NCI-H460 (cell line): ENCODE data around the gene CDH9. TPM values are rescaled to one million over a fixed set of nuclear protein-coding genes. Genes with fewer than 3 reads are reported as not detected.

Experiments
- DNase-seq: peaks from one replicate; pipeline ENCODE4 v3.0.0-alpha.2; 2016; ENCODE audit warnings: low read depth; ENCODE audit errors: extremely low read depth
- polyA plus RNA-seq: library from polyadenylated mRNA; depleted of rRNA; stranded (reverse); fragments of >200 nt; gene quantifications from 2 replicates; pipeline ENCODE4 v1.2.3, GENCODE V29; 2014; cell fraction: nucleus; rRNA removed
- total RNA-seq: library from RNA; depleted of rRNA; stranded (reverse); fragments of >200 nt; shearing (Covaris generic); gene quantifications from 2 replicates; pipeline ENCODE4 v1.2.3, GENCODE V29; 2014; rRNA removed

The CDH9 gene, protein sequence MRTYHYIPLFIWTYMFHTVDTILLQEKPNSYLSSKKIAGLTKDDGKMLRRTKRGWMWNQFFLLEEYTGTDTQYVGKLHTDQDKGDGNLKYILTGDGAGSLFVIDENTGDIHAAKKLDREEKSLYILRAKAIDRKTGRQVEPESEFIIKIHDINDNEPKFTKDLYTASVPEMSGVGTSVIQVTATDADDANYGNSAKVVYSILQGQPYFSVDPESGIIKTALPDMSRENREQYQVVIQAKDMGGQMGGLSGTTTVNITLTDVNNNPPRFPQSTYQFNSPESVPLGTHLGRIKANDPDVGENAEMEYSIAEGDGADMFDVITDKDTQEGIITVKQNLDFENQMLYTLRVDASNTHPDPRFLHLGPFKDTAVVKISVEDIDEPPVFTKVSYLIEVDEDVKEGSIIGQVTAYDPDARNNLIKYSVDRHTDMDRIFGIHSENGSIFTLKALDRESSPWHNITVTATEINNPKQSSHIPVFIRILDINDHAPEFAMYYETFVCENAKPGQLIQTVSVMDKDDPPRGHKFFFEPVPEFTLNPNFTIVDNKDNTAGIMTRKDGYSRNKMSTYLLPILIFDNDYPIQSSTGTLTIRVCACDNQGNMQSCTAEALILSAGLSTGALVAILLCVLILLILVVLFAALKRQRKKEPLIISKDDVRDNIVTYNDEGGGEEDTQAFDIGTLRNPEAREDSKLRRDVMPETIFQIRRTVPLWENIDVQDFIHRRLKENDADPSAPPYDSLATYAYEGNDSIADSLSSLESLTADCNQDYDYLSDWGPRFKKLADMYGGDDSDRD
- not detected in 2 replicates for total RNA-seq
- polyA plus RNA-seq, result not detected in 2 replicates

DNA sequence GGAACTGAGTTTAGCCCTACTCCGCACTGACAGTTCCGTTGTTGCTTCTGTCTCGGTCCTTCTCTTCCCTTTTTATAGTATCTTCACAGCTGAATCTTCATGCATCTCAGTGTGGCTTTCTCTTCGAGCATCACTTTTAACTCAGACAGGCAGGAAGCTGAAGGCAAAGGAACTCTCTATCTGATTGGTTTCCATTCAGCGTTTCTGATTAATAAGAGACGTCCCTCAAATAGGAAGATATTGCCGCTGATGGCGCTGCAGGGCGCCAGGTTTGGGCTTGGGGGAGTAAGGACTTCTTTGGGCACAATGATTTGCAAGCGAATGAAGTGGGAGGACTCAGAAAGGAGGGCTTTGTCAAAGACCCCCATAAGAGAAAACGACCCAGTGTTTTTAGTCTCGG is at the start of gene CDH9:
TSS of gene CDH9 (minus strand) at position 111 of the 400 bp plus-strand sequence. CDS start 50,253 bp downstream, outside the sequence.
- no peak for DNase-seq

DNA sequence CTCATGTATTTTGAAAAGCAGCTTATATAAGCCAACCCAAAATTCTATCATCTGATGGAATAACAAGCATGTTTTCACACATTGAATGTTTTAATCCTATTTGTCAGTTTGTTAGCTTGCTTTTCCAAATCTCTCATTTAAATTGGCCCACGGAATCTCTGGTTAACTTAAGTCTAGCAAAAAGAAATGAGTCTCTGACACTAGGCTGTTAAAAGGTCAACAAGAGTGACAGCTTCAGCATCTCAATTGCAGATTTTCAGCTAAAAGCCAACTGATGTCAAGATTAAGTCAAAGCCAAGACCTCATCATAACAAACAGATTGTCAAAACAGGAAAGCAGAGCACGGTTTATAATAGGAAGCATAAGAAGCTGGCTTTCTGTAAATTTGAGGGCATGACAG is 49.4 kb upstream of the CDH9 start:
- DNase-seq, result no peak

DNA sequence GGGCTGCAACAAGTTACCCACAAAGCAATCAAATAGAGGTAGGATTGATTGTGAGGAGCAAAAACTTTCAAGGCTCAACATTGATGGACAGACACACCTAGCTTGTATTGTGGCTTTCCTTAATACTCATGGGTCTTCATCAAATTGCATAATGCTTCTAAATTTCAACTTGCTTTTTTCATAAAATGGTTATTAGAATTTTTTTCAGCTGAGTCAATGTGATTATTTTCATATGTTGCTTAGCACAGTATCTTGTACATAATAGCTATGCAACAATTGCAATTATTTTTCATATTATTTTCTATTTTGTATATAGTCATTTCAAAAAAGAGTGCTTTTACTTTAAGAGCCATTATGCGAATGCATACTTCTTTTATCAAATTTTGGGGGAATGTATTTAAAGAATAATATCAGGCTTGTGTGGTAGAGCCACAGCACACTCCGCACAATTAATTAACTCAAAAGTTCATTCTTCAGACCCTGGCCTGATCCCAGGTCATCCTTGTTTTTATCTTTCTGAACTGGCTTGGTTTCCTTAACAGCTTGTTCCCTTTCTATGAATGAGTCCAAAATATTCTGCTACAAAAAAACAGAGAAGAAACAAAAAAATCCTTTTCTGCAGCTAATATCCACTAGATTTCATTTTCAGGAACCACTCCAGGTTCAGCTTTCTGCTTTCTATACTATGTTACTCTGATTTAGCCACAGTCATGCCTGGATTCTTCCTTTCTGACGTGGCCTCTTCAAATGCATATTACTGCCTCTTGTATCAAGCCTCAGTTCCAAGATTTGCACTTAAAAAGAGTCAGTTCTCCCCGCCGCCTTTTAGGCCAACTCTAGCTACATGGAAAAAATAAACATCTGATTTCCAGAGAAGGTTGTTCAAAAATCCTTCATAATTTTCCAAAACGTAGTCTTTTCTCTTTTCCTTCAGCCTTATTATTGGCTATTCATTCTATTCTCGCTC is 45.3 kb upstream of the CDH9 start:
- DNase-seq, result no peak

DNA sequence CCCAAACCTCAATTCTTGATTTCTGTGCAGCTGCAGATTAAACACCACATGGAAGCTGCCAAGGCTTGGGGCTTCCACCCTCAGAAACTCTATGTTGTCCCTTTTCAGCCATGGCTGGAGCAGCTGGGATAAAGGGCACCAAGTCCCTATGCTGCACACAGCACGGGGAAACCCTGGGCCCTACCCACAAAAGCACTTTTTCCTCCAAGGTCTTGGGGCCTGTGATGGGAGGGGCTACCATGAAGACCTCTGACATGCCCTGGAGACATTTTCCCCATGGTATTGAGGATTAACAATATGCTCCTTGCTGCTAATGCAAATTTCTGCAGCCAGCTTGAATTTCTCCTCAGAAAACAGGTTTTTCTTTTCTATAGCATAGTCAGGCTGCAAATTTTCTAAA is 41.8 kb upstream of the CDH9 start:
- DNase-seq, result no peak

DNA sequence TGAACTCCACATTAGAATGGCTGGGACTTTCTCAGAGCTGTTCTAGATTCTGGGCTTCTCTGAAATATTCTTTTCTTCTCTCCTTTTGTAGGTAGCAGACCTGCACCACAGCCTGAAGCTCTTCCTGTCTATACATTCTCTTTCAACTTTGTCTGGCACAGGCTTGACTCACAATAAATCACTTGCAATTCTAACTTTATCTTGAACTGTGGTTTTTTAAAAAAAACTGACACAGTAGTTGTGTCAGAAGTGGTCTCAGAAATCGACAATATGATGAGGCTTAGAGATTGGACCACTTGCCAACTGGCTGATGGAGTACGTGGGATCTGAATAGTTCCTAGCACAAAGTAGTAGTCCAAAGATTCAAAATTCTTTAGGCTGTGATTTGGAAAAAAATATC is 24.1 kb upstream of the CDH9 start:
- DNase-seq, result no peak

DNA sequence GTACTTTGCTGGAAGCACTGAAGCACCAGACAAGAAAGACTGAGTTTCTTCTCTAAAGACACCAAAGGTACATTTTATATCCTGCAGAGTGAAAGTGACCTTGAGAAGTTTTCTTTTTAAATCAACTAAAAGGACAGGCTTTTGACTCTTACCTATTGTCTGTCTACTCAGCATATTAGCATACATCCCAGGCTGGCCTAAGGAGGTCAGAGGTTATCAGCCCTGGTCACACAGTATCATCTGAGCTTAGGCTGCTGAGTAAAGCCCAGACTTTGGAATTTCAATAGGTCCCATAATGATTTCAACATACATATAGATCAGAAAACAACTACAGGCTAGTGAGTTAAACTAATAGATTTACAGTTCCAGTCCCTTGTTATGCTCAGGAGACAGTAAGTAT is 10.1 kb upstream of the CDH9 start:
- DNase-seq, result no peak

DNA sequence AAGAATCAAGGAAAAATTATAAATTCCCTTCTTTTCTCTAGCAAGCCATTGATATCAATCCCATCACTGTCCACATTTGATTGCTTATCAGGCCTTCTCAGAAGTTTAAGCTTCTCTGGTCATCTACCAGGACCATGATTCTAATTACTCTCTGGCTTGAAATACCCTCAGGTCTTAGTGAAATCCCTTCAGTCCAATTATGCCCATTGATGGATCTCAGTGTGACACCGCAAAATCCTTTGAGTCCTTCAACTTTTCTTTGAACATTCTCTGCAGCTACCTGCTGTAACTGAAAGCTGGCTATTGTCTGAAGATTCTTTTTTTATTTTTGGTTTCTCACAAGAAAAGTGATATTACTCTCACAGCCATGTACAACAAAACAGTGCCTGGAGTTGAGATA is 3.0 kb upstream of the CDH9 start:
- no peak for DNase-seq

DNA sequence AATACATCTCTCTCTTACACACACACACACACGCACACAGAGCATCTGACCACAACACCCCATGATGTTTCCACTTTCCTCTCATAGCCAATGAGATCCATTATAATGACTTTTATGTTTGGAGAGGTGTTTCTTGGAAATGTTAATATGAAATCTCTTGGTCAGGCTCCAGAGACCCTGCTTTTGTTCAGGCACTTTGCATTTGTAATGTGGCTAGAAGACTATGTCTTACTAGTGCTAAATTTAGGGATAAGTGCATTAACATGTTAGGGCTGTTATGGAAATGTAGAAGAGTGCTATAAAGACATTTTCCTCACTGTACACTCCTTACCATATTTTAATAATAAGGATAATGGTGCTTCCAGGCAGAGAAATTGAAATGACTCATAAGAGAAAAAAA is 3.8 kb downstream of the CDH9 start:
- DNase-seq, result no peak

DNA sequence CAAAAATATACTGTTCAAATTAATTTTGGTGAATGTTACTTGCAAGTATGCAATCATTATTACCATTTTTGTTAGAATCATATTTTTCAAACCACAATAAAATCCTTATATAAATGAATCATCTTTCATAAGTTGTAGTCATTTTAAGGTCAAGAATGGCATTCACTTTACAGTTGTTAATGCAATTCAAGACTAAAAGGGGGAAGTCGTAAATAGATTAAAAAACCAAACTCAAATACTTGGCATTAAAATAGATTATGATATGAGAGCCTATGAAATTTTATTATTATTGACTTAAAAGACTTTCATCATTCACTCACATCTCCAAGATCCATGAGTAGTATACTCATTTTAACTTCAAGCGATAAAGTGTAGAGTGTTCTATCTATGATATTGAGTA is 11.6 kb downstream of the CDH9 start:
- DNase-seq, result no peak

DNA sequence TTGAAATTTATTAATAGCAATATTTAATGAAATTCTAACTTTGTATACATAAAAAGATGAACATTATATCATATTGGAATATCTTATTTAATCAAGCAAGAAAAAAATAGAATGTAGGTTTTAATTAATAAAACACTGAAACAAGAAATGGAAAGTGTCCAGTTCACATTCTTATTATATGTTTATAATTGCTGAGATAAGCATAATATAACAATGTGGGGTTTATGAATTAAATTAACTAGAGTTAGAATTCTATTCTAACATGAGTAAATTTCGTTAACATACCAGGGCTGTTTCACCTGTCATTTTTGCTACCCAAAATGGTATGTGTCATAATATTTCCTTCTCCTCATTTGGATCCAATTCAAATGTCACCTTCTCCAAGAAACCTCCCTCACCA is 12.3 kb downstream of the CDH9 start:
- DNase-seq, result no peak

DNA sequence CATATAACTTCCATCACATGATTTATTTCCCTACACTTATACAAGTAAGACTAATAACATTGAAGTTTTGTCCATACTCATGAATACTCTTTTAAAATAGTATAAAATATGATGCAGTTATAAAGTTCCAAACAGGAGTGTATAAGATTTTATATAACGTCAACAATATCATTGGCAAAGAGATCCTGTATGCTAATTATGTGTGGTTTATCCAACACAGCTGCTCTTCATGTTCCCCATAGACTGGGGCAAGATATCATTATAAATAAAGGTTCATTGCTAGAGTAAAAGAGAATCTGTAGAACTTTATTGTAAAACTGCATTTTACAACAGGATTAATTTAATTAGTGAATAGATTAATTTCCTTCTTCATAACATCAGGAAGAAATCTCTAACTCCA is 16.9 kb downstream of the CDH9 start:
- no peak for DNase-seq

DNA sequence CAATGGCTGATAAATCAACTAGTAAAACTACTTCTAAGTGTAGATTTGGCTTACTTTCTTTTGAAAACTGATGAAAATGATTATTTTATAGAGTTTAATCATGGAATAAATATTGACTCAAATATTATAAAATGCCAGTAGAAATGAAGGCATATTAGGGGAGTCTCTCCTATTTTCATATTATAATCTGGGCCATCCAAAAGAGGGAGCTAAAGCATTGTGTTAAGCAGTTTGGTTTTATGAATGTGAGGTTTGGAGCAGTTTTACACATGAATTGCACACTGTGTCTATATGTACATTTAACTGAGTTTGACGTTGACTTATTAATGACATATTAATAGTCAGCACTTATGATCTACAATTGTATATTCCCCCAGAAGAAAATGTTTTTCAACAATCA is 17.4 kb downstream of the CDH9 start:
- DNase-seq, result peak; percentile 43

DNA sequence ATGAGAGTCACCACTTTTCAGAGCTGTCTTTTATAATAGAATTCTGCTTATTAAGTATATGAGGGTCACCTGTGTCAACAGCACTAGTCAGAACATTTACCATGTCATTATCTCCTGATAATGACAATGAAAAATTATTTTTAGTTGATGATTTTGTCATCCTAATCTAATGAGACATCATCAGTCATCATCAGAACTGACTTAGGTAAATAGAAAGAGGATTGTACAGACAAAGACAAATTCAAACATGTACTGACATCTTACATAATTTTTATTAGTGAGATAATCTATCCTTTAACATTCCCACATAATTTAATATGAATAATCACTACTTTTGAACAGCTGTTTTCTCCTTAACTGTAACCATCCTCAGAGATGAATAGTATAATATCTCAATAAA is 22.6 kb downstream of the CDH9 start:
- DNase-seq, result no peak

DNA sequence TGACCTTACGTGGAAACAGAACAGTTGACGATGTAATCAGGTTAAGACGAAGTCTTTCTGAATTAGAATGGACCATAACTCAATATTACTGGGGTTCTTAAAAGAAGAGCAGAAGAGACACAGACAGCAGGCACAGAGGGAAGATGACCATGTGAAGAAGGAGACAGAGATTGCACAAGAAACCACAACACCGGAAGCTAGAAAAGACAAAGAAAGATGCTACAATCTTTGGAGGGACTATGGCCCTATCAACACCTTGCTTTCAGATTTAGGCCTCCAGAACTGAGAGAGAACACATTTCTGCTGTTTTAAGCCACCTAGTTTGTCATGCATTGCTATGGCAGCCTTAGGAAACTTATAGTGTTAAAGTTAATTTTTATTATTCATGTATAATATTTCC is 27.1 kb downstream of the CDH9 start:
- no peak for DNase-seq

DNA sequence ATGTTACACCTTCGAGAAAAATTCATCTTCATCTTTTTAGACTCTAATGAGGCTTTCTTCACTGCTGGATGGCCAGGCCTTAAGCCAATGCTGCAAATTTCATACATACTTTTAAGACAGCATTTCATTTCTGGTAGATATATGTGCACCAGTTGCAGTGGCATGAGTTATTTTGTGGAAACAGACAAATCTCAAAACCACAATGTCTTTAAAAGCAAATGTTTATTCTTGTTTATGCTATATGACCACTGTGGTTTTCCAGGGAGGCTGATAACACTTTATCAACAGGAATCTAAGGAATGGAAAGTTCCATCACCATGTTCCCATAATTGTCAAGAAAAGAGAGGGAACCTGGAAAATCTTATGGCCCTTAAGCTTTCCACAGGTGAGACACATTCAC is 27.7 kb downstream of the CDH9 start:
- no peak for DNase-seq

DNA sequence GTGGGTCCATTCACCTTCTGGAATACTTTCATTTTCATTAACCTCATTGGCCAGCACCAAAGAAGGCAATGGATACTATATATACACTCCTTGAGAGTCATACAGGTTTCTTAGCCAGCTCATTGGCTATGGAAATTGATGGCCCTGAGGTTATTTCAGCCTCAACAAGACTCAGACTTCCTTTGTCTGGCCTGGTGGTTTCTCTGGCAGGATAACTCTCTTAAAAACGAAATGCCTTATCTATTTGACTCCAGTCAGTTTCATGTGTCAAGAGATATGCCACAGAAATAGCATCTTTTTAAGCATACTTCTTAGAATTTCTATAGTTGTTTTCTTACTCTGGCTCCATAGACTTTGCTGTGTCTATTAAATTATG is 28.9 kb downstream of the CDH9 start:
- no peak for DNase-seq

DNA sequence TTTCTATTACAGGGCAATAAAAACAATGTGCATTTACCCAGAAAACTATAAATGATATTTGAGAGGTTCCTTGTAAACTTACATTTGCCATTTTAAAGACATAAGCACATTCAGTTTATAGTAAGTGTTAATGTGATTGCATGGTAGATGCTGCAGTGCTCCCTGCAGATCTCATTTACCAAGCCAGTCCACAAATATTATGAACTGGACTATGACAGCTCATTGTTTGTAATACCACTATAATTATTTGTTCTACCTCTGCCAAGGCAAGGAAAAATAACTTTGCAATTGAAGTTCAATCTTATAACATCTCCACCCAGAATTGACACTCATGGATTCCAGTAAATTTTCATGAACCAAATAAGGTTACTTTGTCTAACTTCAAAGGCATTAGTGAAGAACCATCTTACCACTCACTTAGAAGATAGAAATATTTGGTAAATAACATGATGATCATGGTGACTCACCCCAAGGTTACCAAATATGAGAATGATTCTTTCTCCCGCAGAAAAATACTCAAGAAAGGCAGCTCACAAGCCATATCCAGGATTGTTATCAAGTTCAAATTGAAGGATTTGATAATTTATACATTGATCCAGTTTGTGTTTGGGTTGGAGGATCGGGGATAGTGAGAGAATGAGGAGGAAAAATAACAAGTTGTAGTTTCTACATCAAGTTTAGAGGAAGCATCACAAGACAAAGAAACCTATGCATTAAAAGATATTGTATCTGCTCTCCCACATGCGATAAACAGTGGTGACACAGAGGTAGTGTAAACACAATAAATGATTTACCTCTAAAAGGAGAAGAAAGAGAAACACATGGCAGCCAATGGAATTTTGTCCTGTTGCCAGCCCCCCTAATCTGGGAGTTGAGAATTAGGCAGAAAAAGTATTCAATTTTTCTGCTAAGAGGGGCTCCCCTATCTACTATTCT is 29.5 kb downstream of the CDH9 start:
- DNase-seq, result no peak

DNA sequence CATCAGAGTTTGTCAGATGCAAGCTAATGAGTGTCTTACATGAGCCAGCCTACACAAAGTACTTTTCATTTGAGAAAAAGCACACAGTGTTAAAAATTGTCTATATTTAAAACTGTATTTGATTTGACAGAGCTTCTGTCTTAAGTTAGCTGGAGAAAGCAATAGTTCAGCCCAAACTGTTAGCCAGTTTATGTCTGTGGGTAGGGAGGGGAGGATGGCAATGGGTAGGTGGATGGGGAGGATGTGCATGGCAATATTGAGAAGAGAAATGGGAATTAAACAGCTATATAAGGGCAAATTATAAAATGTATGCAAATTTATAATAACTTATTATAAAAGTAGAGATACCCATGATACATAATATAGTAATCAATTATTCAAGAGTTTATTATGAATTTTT is 31.3 kb downstream of the CDH9 start:
- no peak for DNase-seq

DNA sequence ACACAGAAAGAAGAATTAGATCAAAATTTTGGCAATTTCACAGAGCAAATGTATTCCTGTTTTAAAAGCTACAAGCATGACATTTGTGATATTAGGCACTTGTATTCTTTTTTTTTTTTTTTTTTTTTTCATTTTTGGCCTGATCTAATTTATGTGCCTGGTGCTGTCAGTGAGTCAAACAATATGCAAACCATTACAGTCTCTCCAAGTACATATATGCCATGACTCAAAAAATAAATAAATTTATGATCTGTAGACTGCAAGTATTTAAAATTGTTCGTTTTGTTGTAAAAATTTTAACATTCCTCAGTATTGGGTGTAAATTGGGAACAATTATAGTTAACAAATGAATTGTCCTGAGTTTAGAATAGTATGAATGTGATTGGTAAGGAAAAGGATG is 51.4 kb downstream of the CDH9 start:
- DNase-seq, result no peak

DNA sequence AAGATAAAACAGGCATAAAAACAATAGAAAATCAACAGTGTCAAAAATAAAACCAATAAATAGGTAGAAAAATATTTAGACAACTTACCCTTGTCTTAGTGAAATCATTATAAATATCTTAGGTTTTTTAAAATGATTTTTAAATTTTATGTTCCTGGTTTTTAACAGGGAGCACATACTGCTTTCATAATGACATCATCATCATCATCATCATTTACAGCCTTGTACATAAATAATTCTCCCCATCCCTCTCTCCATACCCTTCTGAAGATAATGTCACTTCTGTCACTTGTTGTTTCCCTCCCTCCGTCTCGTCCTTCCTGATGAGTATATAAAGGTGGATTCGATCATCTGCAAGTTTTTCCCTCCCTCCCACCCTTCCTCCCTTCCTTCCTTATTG is 56.6 kb downstream of the CDH9 start:
- DNase-seq, result no peak
